HepG2 (cell line): Measurements from ENCODE around the gene ANKHD1. TPM values are rescaled to one million over a fixed set of nuclear protein-coding genes. Genes with fewer than 3 reads are reported as not detected.
A peak's percentile ranks its signal among the peaks of the same experiment; 100 is the strongest.

Experiments used
- ARNT ChIP-seq: fragments of 450-650 bp; IDR thresholded peaks from 2 replicates; pipeline ENCODE4 v1.6.1; 2017
- ATF1 ChIP-seq: IDR thresholded peaks from 2 replicates; pipeline ENCODE4 v1.6.1; 2016; ENCODE audit warnings: mild to moderate bottlenecking, control low read depth
- ATM ChIP-seq: fragments of 450-650 bp; IDR thresholded peaks from 2 replicates; pipeline ENCODE4 v1.7.1; 2017; ENCODE audit warnings: mild to moderate bottlenecking, borderline replicate concordance
- DNMT3B ChIP-seq: conservative IDR thresholded peaks from 2 replicates; pipeline ENCODE4 v1.6.1; 2016; ENCODE audit warnings: missing biosample characterization, control low read depth
- HDAC2 ChIP-seq: sonication (generic); formaldehyde crosslinking; IDR thresholded peaks from 2 replicates; pipeline ENCODE4 v1.4.0; 2020; ENCODE audit warnings: missing genetic modification reagents
- MYNN ChIP-seq: sonication (generic); formaldehyde crosslinking; IDR thresholded peaks from 2 replicates; pipeline ENCODE4 v1.4.0; 2020; ENCODE audit warnings: mild to moderate bottlenecking, low read depth, missing genetic modification reagents
- NFE2L2 ChIP-seq: fragments of 150-350 bp; IDR thresholded peaks from 2 replicates; pipeline ENCODE4 v1.6.1; 2014; ENCODE audit warnings: low read length
- PHF8 ChIP-seq: sonication (generic); formaldehyde crosslinking; IDR thresholded peaks from 2 replicates; pipeline ENCODE4 v1.5.0; 2020; ENCODE audit warnings: missing genetic modification reagents
- POLR2A ChIP-seq, 2 experiments: IDR thresholded peaks; 2 replicates each; pipeline ENCODE4 v1.6.1; 2011; ENCODE audit warnings: low read depth in 2 of 2, low read length in 2 of 2, mild to moderate bottlenecking in 1 of 2, moderate library complexity in 1 of 2; ENCODE audit not compliant: insufficient read depth in 1 of 2
- RBM39 ChIP-seq: fragments of 200-400 bp; formaldehyde crosslinking; IDR thresholded peaks from one replicate; pipeline ENCODE4 v1.6.1; 2018; ENCODE audit warnings: antibody characterized with exemption, mild to moderate bottlenecking, low read depth, low read length; ENCODE audit not compliant: poor library complexity, severe bottlenecking
- SMAD1 ChIP-seq: sonication (generic); formaldehyde crosslinking; IDR thresholded peaks from 2 replicates; pipeline ENCODE4 v1.4.0; 2020; ENCODE audit warnings: missing genetic modification reagents, low read depth, mild to moderate bottlenecking, borderline replicate concordance
- SRF ChIP-seq: IDR thresholded peaks from 2 replicates; pipeline ENCODE4 v1.6.1; 2011; ENCODE audit warnings: mild to moderate bottlenecking, low read depth, low read length, moderate library complexity
- TARDBP ChIP-seq: sonication (generic); formaldehyde crosslinking; IDR thresholded peaks from 2 replicates; pipeline ENCODE4 v1.8.0; 2022; ENCODE audit warnings: mild to moderate bottlenecking, missing genetic modification reagents
- ZBTB44 ChIP-seq: sonication (generic); formaldehyde crosslinking; IDR thresholded peaks from 2 replicates; pipeline ENCODE4 v1.4.0; 2020; ENCODE audit warnings: missing genetic modification reagents
- ZFP36 ChIP-seq: fragments of 150-350 bp; IDR thresholded peaks from 2 replicates; pipeline ENCODE4 v1.6.1; 2018; ENCODE audit warnings: borderline replicate concordance, low read length, low read depth; ENCODE audit not compliant: partially characterized antibody
- ZNF546 ChIP-seq: sonication (generic); formaldehyde crosslinking; conservative IDR thresholded peaks from 2 replicates; pipeline ENCODE4 v1.8.1; 2023; ENCODE audit warnings: mild to moderate bottlenecking, missing genetic modification reagents
- ZNF720 ChIP-seq: sonication (generic); formaldehyde crosslinking; IDR thresholded peaks from 2 replicates; pipeline ENCODE4 v1.4.0; 2020; ENCODE audit warnings: missing genetic modification reagents
- ZSCAN21 ChIP-seq: sonication (generic); formaldehyde crosslinking; IDR thresholded peaks from 2 replicates; pipeline ENCODE4 v1.8.0; 2022; ENCODE audit warnings: mild to moderate bottlenecking, missing genetic modification reagents, moderate library complexity, borderline replicate concordance
- polyA plus RNA-seq, 8 experiments: library from polyadenylated mRNA; depleted of rRNA in 3 of 8; stranded (reverse) in 7 of 8; unstranded in 1 of 8; fragments of >200 nt; fragmentation: Illumina TruSeq in 4 of 8; extraction: Trizol in 4 of 8; gene quantifications; 2 replicates each; pipeline versions ENCODE4 v1.2.1 to v1.2.3, GENCODE V29; 2011 to 2016; ENCODE audit warnings: low read depth in 4 of 8, missing spikeins in 1 of 8, mixed read lengths in 1 of 8; ENCODE audit not compliant: insufficient read depth in 1 of 8
- total RNA-seq, 5 experiments: library from RNA; depleted of rRNA; stranded (reverse); fragments of >200 nt; fragmentation: Illumina TruSeq; extraction: Trizol; gene quantifications; 2 replicates each; pipeline ENCODE4 v1.2.3, GENCODE V29; 2016; ENCODE audit warnings: low read depth in 1 of 5
- TF ChIP-seq, protein P1 (sequence below): sonication (generic); formaldehyde crosslinking; IDR thresholded peaks from 2 replicates; pipeline ENCODE4 v1.4.0; 2020; ENCODE audit warnings: missing genetic modification reagents, borderline replicate concordance
- TF ChIP-seq, protein P2 (sequence below): sonication (generic); formaldehyde crosslinking; IDR thresholded peaks from 2 replicates; pipeline ENCODE4 v1.5.1; 2020; ENCODE audit warnings: mild to moderate bottlenecking, moderate library complexity, missing genetic modification reagents
- TF ChIP-seq, protein P3 (sequence below): sonication (generic); formaldehyde crosslinking; IDR thresholded peaks from 2 replicates; pipeline ENCODE4 v1.5.1; 2020; ENCODE audit warnings: mild to moderate bottlenecking, missing genetic modification reagents, moderate library complexity

Gene ANKHD1
- total and polyA plus RNA-seq, 2 of the 13 experiments (the other 11 are each of a cell fraction or from before 2014, with no cell fraction given) = 69.9 to 82.0 TPM

GRCh38 chr5:140564196-140565023 lies 162.8 kb downstream of the ANKHD1 start, which contains the start of the genes APBB3 and SLC35A4 (continued):
- no peak for TF ChIP-seq ARNT
- TF ChIP-seq, protein P1, sequence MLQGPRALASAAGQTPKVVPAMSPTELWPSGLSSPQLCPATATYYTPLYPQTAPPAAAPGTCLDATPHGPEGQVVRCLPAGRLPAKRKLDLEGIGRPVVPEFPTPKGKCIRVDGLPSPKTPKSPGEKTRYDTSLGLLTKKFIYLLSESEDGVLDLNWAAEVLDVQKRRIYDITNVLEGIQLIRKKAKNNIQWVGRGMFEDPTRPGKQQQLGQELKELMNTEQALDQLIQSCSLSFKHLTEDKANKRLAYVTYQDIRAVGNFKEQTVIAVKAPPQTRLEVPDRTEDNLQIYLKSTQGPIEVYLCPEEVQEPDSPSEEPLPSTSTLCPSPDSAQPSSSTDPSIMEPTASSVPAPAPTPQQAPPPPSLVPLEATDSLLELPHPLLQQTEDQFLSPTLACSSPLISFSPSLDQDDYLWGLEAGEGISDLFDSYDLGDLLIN (CRISPR knock-in tag) = no peak
- no peak for TF ChIP-seq ZFP36
- TF ChIP-seq TARDBP (CRISPR knock-in tag) = 0 out of 2 replicates have a peak, but pooled peaks have one; percentile 37
- TF ChIP-seq, protein P2, sequence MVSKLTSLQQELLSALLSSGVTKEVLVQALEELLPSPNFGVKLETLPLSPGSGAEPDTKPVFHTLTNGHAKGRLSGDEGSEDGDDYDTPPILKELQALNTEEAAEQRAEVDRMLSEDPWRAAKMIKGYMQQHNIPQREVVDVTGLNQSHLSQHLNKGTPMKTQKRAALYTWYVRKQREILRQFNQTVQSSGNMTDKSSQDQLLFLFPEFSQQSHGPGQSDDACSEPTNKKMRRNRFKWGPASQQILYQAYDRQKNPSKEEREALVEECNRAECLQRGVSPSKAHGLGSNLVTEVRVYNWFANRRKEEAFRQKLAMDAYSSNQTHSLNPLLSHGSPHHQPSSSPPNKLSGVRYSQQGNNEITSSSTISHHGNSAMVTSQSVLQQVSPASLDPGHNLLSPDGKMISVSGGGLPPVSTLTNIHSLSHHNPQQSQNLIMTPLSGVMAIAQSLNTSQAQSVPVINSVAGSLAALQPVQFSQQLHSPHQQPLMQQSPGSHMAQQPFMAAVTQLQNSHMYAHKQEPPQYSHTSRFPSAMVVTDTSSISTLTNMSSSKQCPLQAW = peak; percentile 40; the same call in 1 of the 2 replicates
- TF ChIP-seq ZBTB44 = no peak
- no peak for TF ChIP-seq ATM
- no peak for TF ChIP-seq ZNF720 (CRISPR knock-in tag)
- TF ChIP-seq POLR2A (IDR thresholded peaks at IDR 0.05; ENCODE audit: insufficient read depth in 1 of 2, low read depth in 2 of 2, low read length in 2 of 2) = 0 out of 4 replicates have a peak, but pooled peaks have one; percentile 11 to 24
- TF ChIP-seq ATF1 (CRISPR knock-in tag) = no peak
- TF ChIP-seq DNMT3B (CRISPR knock-in tag) = no peak
- 0 out of 2 replicates have a peak, but pooled peaks have one; percentile 39 for TF ChIP-seq ZSCAN21 (CRISPR knock-in tag)
- TF ChIP-seq MYNN (CRISPR knock-in tag) = no peak
- TF ChIP-seq HDAC2 = no peak; the same call in 1 of the 2 replicates
- TF ChIP-seq PHF8 (CRISPR knock-in tag) = peak; percentile 38; the same call in 1 of the 2 replicates
- peak; percentile 69; the same call in 1 of the 2 replicates for TF ChIP-seq SMAD1
- TF ChIP-seq SRF = no peak
- TF ChIP-seq ZNF546 (CRISPR knock-in tag) = no peak
- no peak for TF ChIP-seq NFE2L2
- TF ChIP-seq, protein P3, sequence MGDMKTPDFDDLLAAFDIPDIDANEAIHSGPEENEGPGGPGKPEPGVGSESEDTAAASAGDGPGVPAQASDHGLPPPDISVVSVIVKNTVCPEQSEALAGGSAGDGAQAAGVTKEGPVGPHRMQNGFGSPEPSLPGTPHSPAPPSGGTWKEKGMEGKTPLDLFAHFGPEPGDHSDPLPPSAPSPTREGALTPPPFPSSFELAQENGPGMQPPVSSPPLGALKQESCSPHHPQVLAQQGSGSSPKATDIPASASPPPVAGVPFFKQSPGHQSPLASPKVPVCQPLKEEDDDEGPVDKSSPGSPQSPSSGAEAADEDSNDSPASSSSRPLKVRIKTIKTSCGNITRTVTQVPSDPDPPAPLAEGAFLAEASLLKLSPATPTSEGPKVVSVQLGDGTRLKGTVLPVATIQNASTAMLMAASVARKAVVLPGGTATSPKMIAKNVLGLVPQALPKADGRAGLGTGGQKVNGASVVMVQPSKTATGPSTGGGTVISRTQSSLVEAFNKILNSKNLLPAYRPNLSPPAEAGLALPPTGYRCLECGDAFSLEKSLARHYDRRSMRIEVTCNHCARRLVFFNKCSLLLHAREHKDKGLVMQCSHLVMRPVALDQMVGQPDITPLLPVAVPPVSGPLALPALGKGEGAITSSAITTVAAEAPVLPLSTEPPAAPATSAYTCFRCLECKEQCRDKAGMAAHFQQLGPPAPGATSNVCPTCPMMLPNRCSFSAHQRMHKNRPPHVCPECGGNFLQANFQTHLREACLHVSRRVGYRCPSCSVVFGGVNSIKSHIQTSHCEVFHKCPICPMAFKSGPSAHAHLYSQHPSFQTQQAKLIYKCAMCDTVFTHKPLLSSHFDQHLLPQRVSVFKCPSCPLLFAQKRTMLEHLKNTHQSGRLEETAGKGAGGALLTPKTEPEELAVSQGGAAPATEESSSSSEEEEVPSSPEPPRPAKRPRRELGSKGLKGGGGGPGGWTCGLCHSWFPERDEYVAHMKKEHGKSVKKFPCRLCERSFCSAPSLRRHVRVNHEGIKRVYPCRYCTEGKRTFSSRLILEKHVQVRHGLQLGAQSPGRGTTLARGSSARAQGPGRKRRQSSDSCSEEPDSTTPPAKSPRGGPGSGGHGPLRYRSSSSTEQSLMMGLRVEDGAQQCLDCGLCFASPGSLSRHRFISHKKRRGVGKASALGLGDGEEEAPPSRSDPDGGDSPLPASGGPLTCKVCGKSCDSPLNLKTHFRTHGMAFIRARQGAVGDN (CRISPR knock-in tag) = peak; percentile 81
- TF ChIP-seq RBM39 = peak; percentile 55
